Gastroesophageal sphincter (tissue), 3 donors: ENCODE data around the gene C2CD5.

Experiments
- CTCF ChIP-seq, 4 experiments: fragments of 200-600 bp in 2 of 4; fragments of 450-650 bp in 2 of 4; sonication (generic) in 1 of 4; IDR thresholded peaks; one replicate each; pipeline ENCODE4 v1.5.1; 2017 to 2019; ENCODE audit warnings: antibody characterized with exemption in 4 of 4, mild to moderate bottlenecking in 2 of 4, moderate library complexity in 2 of 4
- POLR2A ChIP-seq, 2 donors: fragments of 450-650 bp; IDR thresholded peaks; one replicate each; pipeline ENCODE4 v1.6.1; 2017; ENCODE audit warnings: antibody characterized with exemption in 2 of 2, mild to moderate bottlenecking in 2 of 2, moderate library complexity in 1 of 2

- TF ChIP-seq POLR2A (IDR thresholded peaks at IDR 0.05) (no peak), CTCF (IDR thresholded peaks at IDR 0.05) (no peak)
Observed at GRCh38 chr12:22409377-22410164, 134.8 kb downstream of the C2CD5 start.
